Thyroid gland (tissue), 4 donors: Measurements from ENCODE around the gene DYNLT2.

Source experiments
- POLR2A ChIP-seq, 2 donors: fragments of 450-650 bp; IDR thresholded peaks; one replicate each; pipeline ENCODE4 v1.6.1; 2017; ENCODE audit warnings: antibody characterized with exemption in 2 of 2, mild to moderate bottlenecking in 2 of 2, moderate library complexity in 1 of 2
- TF ChIP-seq, protein P1 (sequence below), 6 experiments: fragments of 200-600 bp in 3 of 6; fragments of 450-650 bp in 3 of 6; sonication (generic) in 3 of 6; IDR thresholded peaks; one replicate each; pipeline ENCODE4 v1.5.1; 2016 to 2019; ENCODE audit warnings: antibody characterized with exemption in 6 of 6, mild to moderate bottlenecking in 2 of 6, inconsistent platforms in 1 of 6, moderate library complexity in 1 of 6

GRCh38 chr6:169710009-169710408, 41.4 kb downstream of the DYNLT2 start:
- TF ChIP-seq, protein P1, sequence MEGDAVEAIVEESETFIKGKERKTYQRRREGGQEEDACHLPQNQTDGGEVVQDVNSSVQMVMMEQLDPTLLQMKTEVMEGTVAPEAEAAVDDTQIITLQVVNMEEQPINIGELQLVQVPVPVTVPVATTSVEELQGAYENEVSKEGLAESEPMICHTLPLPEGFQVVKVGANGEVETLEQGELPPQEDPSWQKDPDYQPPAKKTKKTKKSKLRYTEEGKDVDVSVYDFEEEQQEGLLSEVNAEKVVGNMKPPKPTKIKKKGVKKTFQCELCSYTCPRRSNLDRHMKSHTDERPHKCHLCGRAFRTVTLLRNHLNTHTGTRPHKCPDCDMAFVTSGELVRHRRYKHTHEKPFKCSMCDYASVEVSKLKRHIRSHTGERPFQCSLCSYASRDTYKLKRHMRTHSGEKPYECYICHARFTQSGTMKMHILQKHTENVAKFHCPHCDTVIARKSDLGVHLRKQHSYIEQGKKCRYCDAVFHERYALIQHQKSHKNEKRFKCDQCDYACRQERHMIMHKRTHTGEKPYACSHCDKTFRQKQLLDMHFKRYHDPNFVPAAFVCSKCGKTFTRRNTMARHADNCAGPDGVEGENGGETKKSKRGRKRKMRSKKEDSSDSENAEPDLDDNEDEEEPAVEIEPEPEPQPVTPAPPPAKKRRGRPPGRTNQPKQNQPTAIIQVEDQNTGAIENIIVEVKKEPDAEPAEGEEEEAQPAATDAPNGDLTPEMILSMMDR (IDR thresholded peaks at IDR 0.05), result no peak
- no peak for TF ChIP-seq POLR2A (IDR thresholded peaks at IDR 0.05)
